GM23338 (cell line): ENCODE data around the gene WDR76. TPM values are rescaled to one million over a fixed set of nuclear protein-coding genes. Genes with fewer than 3 reads are reported as not detected.

ENCODE experiments used
- ATAC-seq: fragments of 200-7000 bp; cut with Tn5 transposase; 3 replicates; pipeline ENCODE4 v1.9.1; 2020
- DNase-seq: peaks from one replicate; pipeline ENCODE4 v3.0.0-alpha.2; 2015; ENCODE audit warnings: low spot score
- H2AFZ ChIP-seq: fragments of 200-600 bp; sonication (generic); 2 replicates; pipeline ENCODE4 v1.8.0; 2016; ENCODE audit warnings: antibody characterized with exemption, mild to moderate bottlenecking, moderate library complexity
- H3F3A ChIP-seq: fragments of 200-600 bp; sonication (generic); replicated peaks from 2 replicates; pipeline ENCODE4 v1.8.0; 2017; ENCODE audit warnings: antibody characterized with exemption, mixed run types, low read depth
- H3K27ac ChIP-seq: fragments of 200-600 bp; sonication (generic); 2 replicates; pipeline ENCODE4 v1.6.1; 2016; ENCODE audit warnings: low read depth
- H3K27me3 ChIP-seq: fragments of 200-600 bp; sonication (generic); 2 replicates; pipeline ENCODE4 v1.8.0; 2016; ENCODE audit warnings: mild to moderate bottlenecking, mixed run types, moderate library complexity; ENCODE audit not compliant: insufficient read depth
- H3K36me3 ChIP-seq: fragments of 200-600 bp; sonication (generic); 2 replicates; pipeline ENCODE4 v1.8.0; 2016; ENCODE audit warnings: mild to moderate bottlenecking; ENCODE audit not compliant: insufficient read depth
- H3K4me1 ChIP-seq: fragments of 200-600 bp; sonication (generic); 2 replicates; pipeline ENCODE4 v1.8.0; 2016; ENCODE audit warnings: mild to moderate bottlenecking, moderate library complexity; ENCODE audit not compliant: insufficient read depth
- H3K4me2 ChIP-seq: fragments of 200-600 bp; sonication (generic); 2 replicates; pipeline ENCODE4 v1.7.1; 2017; ENCODE audit warnings: mixed run types
- H3K4me3 ChIP-seq: fragments of 200-600 bp; sonication (generic); 2 replicates; pipeline ENCODE4 v1.6.1; 2016; ENCODE audit warnings: mixed run types
- H3K79me2 ChIP-seq: fragments of 200-600 bp; sonication (generic); replicated peaks from 2 replicates; pipeline ENCODE4 v1.8.0; 2017; ENCODE audit warnings: mild to moderate bottlenecking; ENCODE audit not compliant: insufficient read depth
- H3K9me2 ChIP-seq: fragments of 200-600 bp; sonication (generic); 2 replicates; pipeline ENCODE4 v1.8.0; 2017; ENCODE audit not compliant: insufficient read depth
- H4K20me1 ChIP-seq: fragments of 200-600 bp; sonication (generic); replicated peaks from 2 replicates; pipeline ENCODE4 v1.8.0; 2017; ENCODE audit warnings: mild to moderate bottlenecking; ENCODE audit not compliant: insufficient read depth
- H3K27ac Mint-ChIP-seq: 2 replicates; pipeline ENCODE4 v1.8.0; 2020; ENCODE audit warnings: inconsistent platforms, mild to moderate bottlenecking, moderate library complexity, mixed read lengths
- H3K27me3 Mint-ChIP-seq: 3 replicates; pipeline ENCODE4 v1.8.0; 2022; ENCODE audit warnings: low read depth, mild to moderate bottlenecking, moderate library complexity, mixed read lengths, inconsistent platforms; ENCODE audit not compliant: insufficient read depth, poor library complexity
- H3K36me3 Mint-ChIP-seq: 3 replicates; pipeline ENCODE4 v1.8.0; 2021; ENCODE audit warnings: low read depth, mild to moderate bottlenecking, inconsistent platforms, moderate library complexity, mixed read lengths
- H3K4me1 Mint-ChIP-seq: 3 replicates; pipeline ENCODE4 v1.8.0; 2020; ENCODE audit warnings: mild to moderate bottlenecking, inconsistent platforms, mixed read lengths
- H3K4me3 Mint-ChIP-seq: 3 replicates; pipeline ENCODE4 v1.8.0; 2021; ENCODE audit warnings: moderate library complexity, mild to moderate bottlenecking, inconsistent platforms, mixed read lengths
- H3K9me3 Mint-ChIP-seq: 3 replicates; pipeline ENCODE4 v1.8.0; 2020; ENCODE audit warnings: moderate library complexity, mild to moderate bottlenecking, inconsistent platforms, mixed read lengths
- CREB1 ChIP-seq: fragments of 250-450 bp; sonication (Bioruptor Pico); IDR thresholded peaks from 2 replicates; pipeline ENCODE4 v1.5.0; 2020; ENCODE audit warnings: low read depth, mild to moderate bottlenecking, moderate library complexity
- CTCF ChIP-seq, 2 experiments: fragments of 200-600 bp in 1 of 2; sonication (generic) in 1 of 2; conservative IDR thresholded peaks; 2 replicates each; pipeline versions ENCODE4 v1.5.1 to v1.6.1; 2016 to 2017; ENCODE audit warnings: antibody characterized with exemption in 2 of 2, low read depth in 2 of 2, mild to moderate bottlenecking in 2 of 2, moderate library complexity in 1 of 2
- ETS1 ChIP-seq: IDR thresholded peaks from 2 replicates; pipeline ENCODE4 v1.6.1; 2016; ENCODE audit warnings: antibody characterized with exemption
- EZH2 ChIP-seq: fragments of 200-600 bp; sonication (generic); IDR thresholded peaks from one replicate; pipeline ENCODE4 v1.8.0; 2017; ENCODE audit warnings: antibody characterized with exemption, mild to moderate bottlenecking, low read depth; ENCODE audit not compliant: unreplicated experiment
- EZH2phosphoT487 ChIP-seq: fragments of 200-600 bp; sonication (generic); IDR thresholded peaks from one replicate; pipeline ENCODE4 v1.8.1; 2018; ENCODE audit warnings: antibody characterized with exemption; ENCODE audit not compliant: unreplicated experiment
- JUNB ChIP-seq: IDR thresholded peaks from one replicate; pipeline ENCODE4 v1.6.1; 2016; ENCODE audit warnings: antibody characterized with exemption; ENCODE audit not compliant: unreplicated experiment
- NANOG ChIP-seq: IDR thresholded peaks from 2 replicates; pipeline ENCODE4 v1.6.1; 2016; ENCODE audit warnings: antibody characterized with exemption, borderline replicate concordance
- POLR2AphosphoS5 ChIP-seq: IDR thresholded peaks from 2 replicates; pipeline ENCODE4 v1.6.1; 2016; ENCODE audit warnings: antibody characterized with exemption, low read depth
- REST ChIP-seq: IDR thresholded peaks from one replicate; pipeline ENCODE4 v1.6.1; 2018; ENCODE audit warnings: antibody characterized with exemption; ENCODE audit not compliant: unreplicated experiment
- STAT1 ChIP-seq: IDR thresholded peaks from one replicate; pipeline ENCODE4 v1.6.1; 2016; ENCODE audit warnings: antibody characterized with exemption; ENCODE audit not compliant: unreplicated experiment
- ZNF114 ChIP-seq: fragments of 250-450 bp; sonication (Bioruptor Pico); IDR thresholded peaks from 2 replicates; pipeline ENCODE4 v1.5.0; 2020; ENCODE audit warnings: mild to moderate bottlenecking, moderate library complexity
- ZNF331 ChIP-seq: fragments of 250-450 bp; sonication (Bioruptor Pico); IDR thresholded peaks from 2 replicates; pipeline ENCODE4 v1.5.0; 2020; ENCODE audit warnings: low read depth, mild to moderate bottlenecking, moderate library complexity
- polyA plus RNA-seq: library from polyadenylated mRNA; unstranded; fragments of >200 nt; fragmentation: Nextera tagmentation; extraction: Ambion mirVana; gene quantifications from 2 replicates; pipeline ENCODE4 v1.2.1, GENCODE V29; 2016
- total RNA-seq: library from RNA; depleted of rRNA; stranded (reverse); fragments of >200 nt; shearing (Covaris generic); gene quantifications from 2 replicates; pipeline ENCODE4 v1.2.3, GENCODE V29; 2014
- TF ChIP-seq, protein P1 (sequence below): fragments of 250-450 bp; sonication (Bioruptor Pico); IDR thresholded peaks from 2 replicates; pipeline ENCODE4 v1.5.0; 2020; ENCODE audit warnings: mild to moderate bottlenecking, moderate library complexity

Gene WDR76
- total and polyA plus RNA-seq, 2 experiments from 2014 or later = 9.7 to 17.8 TPM

GRCh38 chr15:43871835-43872234 lies 45.0 kb downstream of the WDR76 start:
- ATAC-seq (no peak), DNase-seq (no peak)
- no peaks in the 10 kb centered on the region for H3K27me3 ChIP-seq
- no peaks in the 10 kb centered on the region for H3F3A ChIP-seq
- Mint-ChIP-seq H3K36me3 (peaks cover 7% of the 10 kb centered on the region; the same call in 1 of the 3 replicates), H3K4me1 (no peaks in the 10 kb centered on the region), H3K9me3 (no peaks in the 10 kb centered on the region), H3K4me3 (no peak overlapping the region), H3K27ac (no peak overlapping the region), H3K27me3 (peaks cover 2% of the 10 kb centered on the region)
- H3K27ac ChIP-seq = no peak overlapping the region
- TF ChIP-seq EZH2 (no peak), ZNF331 (CRISPR knock-in tag) (no peak), JUNB (no peak), EZH2phosphoT487 (no peak), ZNF114 (CRISPR knock-in tag) (no peak), REST (no peak), CREB1 (CRISPR knock-in tag) (no peak), ETS1 (no peak), STAT1 (no peak), POLR2AphosphoS5 (no peak), CTCF (conservative IDR thresholded peaks at IDR 0.05; ENCODE audit: low read depth in 2 of 2) (no peak), NANOG (no peak)
- TF ChIP-seq, protein P1, sequence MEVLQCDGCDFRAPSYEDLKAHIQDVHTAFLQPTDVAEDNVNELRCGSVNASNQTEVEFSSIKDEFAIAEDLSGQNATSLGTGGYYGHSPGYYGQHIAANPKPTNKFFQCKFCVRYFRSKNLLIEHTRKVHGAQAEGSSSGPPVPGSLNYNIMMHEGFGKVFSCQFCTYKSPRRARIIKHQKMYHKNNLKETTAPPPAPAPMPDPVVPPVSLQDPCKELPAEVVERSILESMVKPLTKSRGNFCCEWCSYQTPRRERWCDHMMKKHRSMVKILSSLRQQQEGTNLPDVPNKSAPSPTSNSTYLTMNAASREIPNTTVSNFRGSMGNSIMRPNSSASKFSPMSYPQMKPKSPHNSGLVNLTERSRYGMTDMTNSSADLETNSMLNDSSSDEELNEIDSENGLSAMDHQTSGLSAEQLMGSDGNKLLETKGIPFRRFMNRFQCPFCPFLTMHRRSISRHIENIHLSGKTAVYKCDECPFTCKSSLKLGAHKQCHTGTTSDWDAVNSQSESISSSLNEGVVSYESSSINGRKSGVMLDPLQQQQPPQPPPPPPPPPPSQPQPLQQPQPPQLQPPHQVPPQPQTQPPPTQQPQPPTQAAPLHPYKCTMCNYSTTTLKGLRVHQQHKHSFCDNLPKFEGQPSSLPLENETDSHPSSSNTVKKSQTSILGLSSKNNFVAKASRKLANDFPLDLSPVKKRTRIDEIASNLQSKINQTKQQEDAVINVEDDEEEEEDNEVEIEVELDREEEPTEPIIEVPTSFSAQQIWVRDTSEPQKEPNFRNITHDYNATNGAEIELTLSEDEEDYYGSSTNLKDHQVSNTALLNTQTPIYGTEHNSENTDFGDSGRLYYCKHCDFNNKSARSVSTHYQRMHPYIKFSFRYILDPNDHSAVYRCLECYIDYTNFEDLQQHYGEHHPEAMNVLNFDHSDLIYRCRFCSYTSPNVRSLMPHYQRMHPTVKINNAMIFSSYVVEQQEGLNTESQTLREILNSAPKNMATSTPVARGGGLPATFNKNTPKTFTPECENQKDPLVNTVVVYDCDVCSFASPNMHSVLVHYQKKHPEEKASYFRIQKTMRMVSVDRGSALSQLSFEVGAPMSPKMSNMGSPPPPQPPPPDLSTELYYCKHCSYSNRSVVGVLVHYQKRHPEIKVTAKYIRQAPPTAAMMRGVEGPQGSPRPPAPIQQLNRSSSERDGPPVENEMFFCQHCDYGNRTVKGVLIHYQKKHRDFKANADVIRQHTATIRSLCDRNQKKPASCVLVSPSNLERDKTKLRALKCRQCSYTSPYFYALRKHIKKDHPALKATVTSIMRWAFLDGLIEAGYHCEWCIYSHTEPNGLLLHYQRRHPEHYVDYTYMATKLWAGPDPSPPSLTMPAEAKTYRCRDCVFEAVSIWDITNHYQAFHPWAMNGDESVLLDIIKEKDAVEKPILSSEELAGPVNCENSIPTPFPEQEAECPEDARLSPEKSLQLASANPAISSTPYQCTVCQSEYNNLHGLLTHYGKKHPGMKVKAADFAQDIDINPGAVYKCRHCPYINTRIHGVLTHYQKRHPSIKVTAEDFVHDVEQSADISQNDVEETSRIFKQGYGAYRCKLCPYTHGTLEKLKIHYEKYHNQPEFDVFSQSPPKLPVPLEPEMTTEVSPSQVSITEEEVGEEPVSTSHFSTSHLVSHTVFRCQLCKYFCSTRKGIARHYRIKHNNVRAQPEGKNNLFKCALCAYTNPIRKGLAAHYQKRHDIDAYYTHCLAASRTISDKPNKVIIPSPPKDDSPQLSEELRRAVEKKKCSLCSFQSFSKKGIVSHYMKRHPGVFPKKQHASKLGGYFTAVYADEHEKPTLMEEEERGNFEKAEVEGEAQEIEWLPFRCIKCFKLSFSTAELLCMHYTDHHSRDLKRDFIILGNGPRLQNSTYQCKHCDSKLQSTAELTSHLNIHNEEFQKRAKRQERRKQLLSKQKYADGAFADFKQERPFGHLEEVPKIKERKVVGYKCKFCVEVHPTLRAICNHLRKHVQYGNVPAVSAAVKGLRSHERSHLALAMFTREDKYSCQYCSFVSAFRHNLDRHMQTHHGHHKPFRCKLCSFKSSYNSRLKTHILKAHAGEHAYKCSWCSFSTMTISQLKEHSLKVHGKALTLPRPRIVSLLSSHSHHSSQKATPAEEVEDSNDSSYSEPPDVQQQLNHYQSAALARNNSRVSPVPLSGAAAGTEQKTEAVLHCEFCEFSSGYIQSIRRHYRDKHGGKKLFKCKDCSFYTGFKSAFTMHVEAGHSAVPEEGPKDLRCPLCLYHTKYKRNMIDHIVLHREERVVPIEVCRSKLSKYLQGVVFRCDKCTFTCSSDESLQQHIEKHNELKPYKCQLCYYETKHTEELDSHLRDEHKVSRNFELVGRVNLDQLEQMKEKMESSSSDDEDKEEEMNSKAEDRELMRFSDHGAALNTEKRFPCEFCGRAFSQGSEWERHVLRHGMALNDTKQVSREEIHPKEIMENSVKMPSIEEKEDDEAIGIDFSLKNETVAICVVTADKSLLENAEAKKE = no peak
- H3K4me3 ChIP-seq = no peak overlapping the region
- no peak overlapping the region for H3K4me2 ChIP-seq
- H3K9me2 ChIP-seq = no peaks in the 10 kb centered on the region
- H3K4me1 ChIP-seq = no peaks in the 10 kb centered on the region
- H3K79me2 ChIP-seq = no peaks in the 10 kb centered on the region
- H4K20me1 ChIP-seq = no peaks in the 10 kb centered on the region
- H2AFZ ChIP-seq = no peak overlapping the region
- no peaks in the 10 kb centered on the region; the same call in 1 of the 2 replicates for H3K36me3 ChIP-seq
